ACC112 (cell line): ENCODE results near the gene MBD1.
A peak's percentile ranks its signal among the peaks of the same experiment; 100 is the strongest.

Experiments
- H2AFZ ChIP-seq: fragments of 200-600 bp; sonication (generic); one replicate; pipeline ENCODE4 v1.6.0; 2017; ENCODE audit warnings: antibody characterized with exemption, low read length; ENCODE audit not compliant: unreplicated experiment
- H3K27ac ChIP-seq: fragments of 200-600 bp; sonication (generic); 2 replicates; pipeline ENCODE4 v1.5.1; 2014; ENCODE audit warnings: low read depth, mild to moderate bottlenecking, antibody characterized with exemption, low read length, moderate library complexity
- H3K27me3 ChIP-seq: fragments of 200-600 bp; sonication (generic); 2 replicates; pipeline ENCODE4 v1.6.1; 2014; ENCODE audit warnings: mild to moderate bottlenecking, antibody characterized with exemption, low read length, moderate library complexity, mixed read lengths; ENCODE audit not compliant: insufficient read depth
- H3K36me3 ChIP-seq: fragments of 200-600 bp; sonication (generic); 2 replicates; pipeline ENCODE4 v1.6.1; 2016; ENCODE audit warnings: mild to moderate bottlenecking, antibody characterized with exemption, low read length, moderate library complexity, mixed read lengths; ENCODE audit not compliant: insufficient read depth
- H3K4me1 ChIP-seq: fragments of 200-600 bp; sonication (generic); one replicate; pipeline ENCODE4 v1.6.1; 2016; ENCODE audit warnings: low read length, mixed read lengths; ENCODE audit not compliant: insufficient read depth, unreplicated experiment, control insufficient read depth
- H3K4me3 ChIP-seq: fragments of 200-600 bp; sonication (generic); 2 replicates; pipeline ENCODE4 v1.5.1; 2014; ENCODE audit warnings: mild to moderate bottlenecking, low read depth, low read length
- H3K79me2 ChIP-seq: fragments of 200-600 bp; sonication (generic); one replicate; pipeline ENCODE4 v1.6.0; 2016; ENCODE audit warnings: low read length; ENCODE audit not compliant: control insufficient read depth, unreplicated experiment, insufficient read depth

Gene MBD1

GRCh38 chr18:50281295-50281971, at the start of gene MBD1:
Gene MBD1 (minus strand): TSS chr18:50281523. CDS start chr18:50279992, 1,531 bp downstream.
- Histone ChIP-seq H3K27me3 (no peaks in the 10 kb centered on the region), H3K4me3 (peak within 1 kb of the TSS; percentile 83), H3K79me2 (peaks cover 28% of the 10 kb centered on the region), H3K4me1 (peaks cover 35% of the 10 kb centered on the region), H3K36me3 (peaks cover 27% of the 10 kb centered on the region), H2AFZ (peak within 1 kb of the TSS; percentile 41), H3K27ac (peak within 1 kb of the TSS; percentile 59)

GRCh38 chr18:50330176-50330575, 48.9 kb upstream of the MBD1 start:
- Histone ChIP-seq H3K27me3 (peaks cover 29% of the 10 kb centered on the region; the same call in 1 of the 2 replicates), H3K36me3 (no peaks in the 10 kb centered on the region), H3K4me1 (no peaks in the 10 kb centered on the region), H2AFZ (no peak overlapping the region), H3K27ac (no peak overlapping the region), H3K4me3 (no peak overlapping the region), H3K79me2 (no peaks in the 10 kb centered on the region)

DNA sequence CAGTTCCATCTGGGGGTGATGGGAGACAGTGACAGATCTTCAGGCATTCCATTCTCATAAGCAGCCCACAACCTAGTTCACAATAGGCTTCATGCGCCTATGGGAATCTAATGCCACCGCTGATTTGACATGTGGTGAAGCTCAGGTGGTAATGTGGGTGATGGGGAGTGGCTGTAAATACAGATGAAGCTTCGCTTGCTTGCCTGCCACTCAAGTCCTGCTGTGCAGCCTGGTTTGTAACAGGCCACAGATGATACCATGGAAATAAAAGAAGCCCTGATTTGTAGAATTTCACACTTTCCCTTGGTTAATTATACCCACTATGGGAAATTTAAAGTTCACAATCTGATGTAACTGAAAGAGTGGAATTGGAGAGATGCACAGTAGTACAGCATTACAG, 46.7 kb upstream of the MBD1 start:
- H3K79me2 ChIP-seq, result no peaks in the 10 kb centered on the region
- peaks cover 26% of the 10 kb centered on the region; the same call in 1 of the 2 replicates for H3K27me3 ChIP-seq
- no peak overlapping the region for H3K4me3 ChIP-seq
- no peak overlapping the region for H2AFZ ChIP-seq
- no peaks in the 10 kb centered on the region for H3K36me3 ChIP-seq
- H3K4me1 ChIP-seq, result no peaks in the 10 kb centered on the region
- H3K27ac ChIP-seq, result no peak overlapping the region

DNA sequence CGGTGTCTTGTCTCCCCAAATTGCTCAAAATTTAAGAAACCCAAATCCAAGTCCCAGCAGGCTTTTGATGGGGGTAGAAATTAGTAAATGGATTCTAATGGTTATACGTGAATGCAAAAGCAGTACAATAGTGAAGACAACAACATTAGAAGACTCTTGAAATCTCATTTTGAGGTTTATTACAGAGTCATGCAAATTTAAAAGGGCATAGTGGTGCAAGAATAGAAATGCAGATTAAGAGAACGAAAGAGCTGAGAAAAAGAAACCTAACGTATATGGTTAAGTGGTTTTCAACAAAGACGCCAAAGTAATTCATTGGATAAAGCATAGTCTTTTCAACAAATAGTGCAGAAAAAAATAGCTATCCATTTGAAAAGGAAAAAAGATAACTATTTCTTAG, 39.4 kb upstream of the MBD1 start:
- no peak overlapping the region for H3K27ac ChIP-seq

DNA sequence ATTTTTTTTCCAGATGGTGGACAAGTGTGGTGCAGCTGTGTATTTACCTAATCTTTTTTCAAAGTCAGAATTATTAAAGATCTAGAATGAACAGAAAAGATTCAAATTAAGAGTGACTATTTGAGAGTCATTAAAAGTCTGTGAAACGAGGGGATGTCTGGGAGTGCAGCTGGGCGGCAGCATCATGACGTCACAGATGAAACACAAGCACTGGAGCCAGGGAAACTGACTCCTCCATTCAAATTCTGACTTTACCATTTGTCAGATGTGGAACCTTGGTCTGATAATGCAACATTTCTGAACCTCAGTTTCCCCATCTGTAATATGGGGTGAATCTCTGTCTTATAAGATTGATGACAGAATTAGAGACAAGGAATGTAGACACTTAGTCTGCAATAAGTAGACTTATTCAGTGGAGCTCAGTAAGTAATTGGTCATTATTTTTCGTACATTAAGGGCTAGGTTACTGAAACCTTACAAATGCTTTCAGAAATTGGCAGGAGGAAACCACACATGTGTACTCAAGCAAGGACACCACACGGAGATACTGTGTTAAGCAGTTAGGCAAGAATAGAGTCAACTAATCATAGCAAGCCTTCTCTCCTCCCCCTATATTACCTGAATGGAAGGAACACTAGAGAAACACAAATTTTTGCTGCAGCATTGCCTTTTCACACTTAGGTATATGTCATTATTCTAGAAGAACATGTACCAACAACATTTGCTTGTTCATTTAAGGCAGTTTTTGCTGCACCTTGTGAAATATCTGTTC, 34.0 kb upstream of the MBD1 start:
- Histone ChIP-seq H3K4me1 (no peaks in the 10 kb centered on the region), H3K27ac (no peak overlapping the region)

More for the DNA sequence above, 39.4 kb upstream of the MBD1 start:
- H3K4me3 ChIP-seq, result no peak overlapping the region
- no peaks in the 10 kb centered on the region for H3K4me1 ChIP-seq
- no peaks in the 10 kb centered on the region for H3K36me3 ChIP-seq
- peaks cover 44% of the 10 kb centered on the region for H3K27me3 ChIP-seq
- H2AFZ ChIP-seq, result no peak overlapping the region
- H3K79me2 ChIP-seq, result no peaks in the 10 kb centered on the region

GRCh38 chr18:50313873-50314460, 32.6 kb upstream of the MBD1 start:
- no peaks in the 10 kb centered on the region for H3K79me2 ChIP-seq
- peaks cover 31% of the 10 kb centered on the region for H3K27me3 ChIP-seq
- H3K4me3 ChIP-seq, result no peak overlapping the region
- no peak overlapping the region for H2AFZ ChIP-seq
- H3K36me3 ChIP-seq, result no peaks in the 10 kb centered on the region
- no peaks in the 10 kb centered on the region for H3K4me1 ChIP-seq
- no peak overlapping the region for H3K27ac ChIP-seq

More for the DNA sequence above, 34.0 kb upstream of the MBD1 start:
- no peak overlapping the region for H2AFZ ChIP-seq
- H3K27me3 ChIP-seq, result peaks cover 39% of the 10 kb centered on the region
- no peak overlapping the region for H3K4me3 ChIP-seq
- no peaks in the 10 kb centered on the region for H3K79me2 ChIP-seq
- H3K36me3 ChIP-seq, result no peaks in the 10 kb centered on the region

GRCh38 chr18:50313031-50313607, 31.8 kb upstream of the MBD1 start:
- Histone ChIP-seq H2AFZ (no peak overlapping the region), H3K36me3 (no peaks in the 10 kb centered on the region), H3K79me2 (no peaks in the 10 kb centered on the region), H3K27ac (no peak overlapping the region), H3K4me1 (peaks cover 6% of the 10 kb centered on the region), H3K4me3 (no peak overlapping the region), H3K27me3 (peaks cover 31% of the 10 kb centered on the region)

GRCh38 chr18:50312296-50313030, 31.1 kb upstream of the MBD1 start:
- H3K27ac ChIP-seq, result no peak overlapping the region
- peaks cover 31% of the 10 kb centered on the region for H3K27me3 ChIP-seq
- H3K36me3 ChIP-seq, result no peaks in the 10 kb centered on the region
- H2AFZ ChIP-seq, result no peak overlapping the region
- H3K79me2 ChIP-seq, result no peaks in the 10 kb centered on the region
- peaks cover 6% of the 10 kb centered on the region for H3K4me1 ChIP-seq
- H3K4me3 ChIP-seq, result no peak overlapping the region

DNA sequence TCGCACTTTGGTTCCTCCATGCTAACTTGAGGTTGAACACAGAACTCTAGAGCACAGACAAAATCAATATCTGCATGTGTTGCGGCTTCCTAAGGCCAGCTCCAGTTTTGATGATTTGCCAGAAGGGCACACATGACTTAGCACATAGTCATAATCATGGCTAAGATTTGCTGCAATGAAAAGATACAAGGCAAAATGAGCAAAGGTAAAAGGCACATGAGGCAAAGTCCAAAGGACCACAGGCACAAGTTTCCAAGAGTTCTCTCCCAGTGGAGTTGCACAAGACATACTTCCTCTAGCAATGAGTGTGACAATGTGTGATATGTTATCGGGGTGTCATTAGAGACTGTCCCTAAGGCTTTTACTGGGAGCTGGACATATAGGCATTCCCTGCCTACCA, 30.3 kb upstream of the MBD1 start:
- Histone ChIP-seq H3K27ac (no peak overlapping the region), H2AFZ (no peak overlapping the region), H3K36me3 (no peaks in the 10 kb centered on the region), H3K4me1 (peaks cover 6% of the 10 kb centered on the region), H3K27me3 (peaks cover 26% of the 10 kb centered on the region), H3K4me3 (no peak overlapping the region), H3K79me2 (no peaks in the 10 kb centered on the region)

- no peak overlapping the region for H2AFZ ChIP-seq
- peaks cover 6% of the 10 kb centered on the region for H3K4me1 ChIP-seq
- no peak overlapping the region for H3K27ac ChIP-seq
- H3K4me3 ChIP-seq, result no peak overlapping the region
- no peaks in the 10 kb centered on the region for H3K79me2 ChIP-seq
- H3K36me3 ChIP-seq, result no peaks in the 10 kb centered on the region
- H3K27me3 ChIP-seq, result peaks cover 22% of the 10 kb centered on the region
These were observed 28.8 kb upstream of the MBD1 start for GRCh38 chr18:50310080-50310479.
